PFSK-1 (cell line): ENCODE measurements around the gene SF3B3.

Source experiments
- REST ChIP-seq, 2 experiments: IDR thresholded peaks; 2 replicates each; pipeline versions ENCODE4 v1.6.1 to v1.8.0; 2011 to 2012; ENCODE audit warnings: low read depth in 2 of 2, low read length in 2 of 2, control low read depth in 1 of 2, inconsistent platforms in 1 of 2, mild to moderate bottlenecking in 1 of 2, moderate library complexity in 1 of 2; ENCODE audit not compliant: insufficient read depth in 1 of 2
- TAF1 ChIP-seq: IDR thresholded peaks from 2 replicates; pipeline ENCODE4 v1.6.1; 2012; ENCODE audit warnings: low read length, control low read depth, borderline replicate concordance; ENCODE audit not compliant: insufficient read depth

GRCh38 chr16:70576431-70577255 is 53.0 kb downstream of the SF3B3 start:
- TF ChIP-seq REST (IDR thresholded peaks at IDR 0.05; ENCODE audit: insufficient read depth in 1 of 2, low read depth in 2 of 2, low read length in 2 of 2): no peak
- no peak for TF ChIP-seq TAF1
